K562 (cell line): Measurements from ENCODE around the gene PHF20. TPM values are rescaled to one million over a fixed set of nuclear protein-coding genes. Genes with fewer than 3 reads are reported as not detected.

Source experiments
- ATAC-seq: fragments of 200-7000 bp; cut with Tn5 transposase; 3 replicates; pipeline ENCODE4 v1.9.1; 2020; ENCODE audit warnings: moderate library complexity
- BruUV-seq: library from RNA; stranded (reverse); fragments of 400-500 nt; replicated peaks from 2 replicates; lab custom pipeline; 2021; lab: Mats Ljungman, UMichigan
- CTCF ChIA-PET: fragments of 300-600 bp; formaldehyde crosslinking; extraction: SDS; loops from one replicate; lab custom pipeline; 2021; ENCODE audit warnings: low intra/inter-chr PET ratio; lab: Yijun Ruan, JAX
- POLR2A ChIA-PET: fragments of 300-600, 350-650 bp; sonication (Branson Sonifier 250); formaldehyde crosslinking; extraction: SDS; loops from one replicate; lab custom pipeline; 2021; ENCODE audit warnings: antibody characterized with exemption, inconsistent platforms; lab: Yijun Ruan, JAX
- DNase-seq, 4 experiments: peaks; one replicate each; pipeline versions ENCODE4 v3.0.0 to v3.0.0-alpha.2; 2011 to 2018; ENCODE audit warnings: low spot score in 3 of 4, mixed read lengths in 3 of 4; ENCODE audit errors: extremely low read depth in 1 of 4
- FAIRE-seq: peaks from 2 replicates; lab custom pipeline; 2011; peaks lifted over from hg19 to GRCh38; lab: Jason Lieb, UNC
- H2AFZ ChIP-seq: 2 replicates; pipeline ENCODE4 v1.6.0; 2011; ENCODE audit warnings: low read depth, low read length, control low read depth, inconsistent platforms
- H3K27ac ChIP-seq: fragments of 200-600 bp; 3 replicates; pipeline ENCODE4 v1.8.0; 2011; ENCODE audit warnings: low read depth, mild to moderate bottlenecking, control low read depth, inconsistent platforms, low read length, moderate library complexity, mixed read lengths; ENCODE audit errors: extremely low read depth
- H3K27me3 ChIP-seq, 2 experiments: fragments of 300-600 bp in 1 of 2; 2 replicates in 1 of 2; 3 replicates in 1 of 2; pipeline versions ENCODE4 v1.6.0 to v1.8.0; 2011; ENCODE audit warnings: inconsistent platforms in 2 of 2, low read length in 2 of 2, mild to moderate bottlenecking in 1 of 2, mixed read lengths in 1 of 2, moderate library complexity in 1 of 2; ENCODE audit not compliant: control insufficient read depth in 2 of 2, insufficient read depth in 2 of 2
- H3K36me3 ChIP-seq: fragments of 300-600 bp; 3 replicates; pipeline ENCODE4 v1.8.0; 2011; ENCODE audit warnings: mild to moderate bottlenecking, low read length, inconsistent platforms; ENCODE audit not compliant: control insufficient read depth, insufficient read depth
- H3K4me1 ChIP-seq, 2 experiments: fragments of 200-600 bp in 1 of 2; replicated peaks in 1 of 2; 2 replicates in 1 of 2; 3 replicates in 1 of 2; pipeline versions ENCODE4 v1.5.1 to v1.8.0; 2011; ENCODE audit warnings: inconsistent platforms in 2 of 2, low read length in 2 of 2, mild to moderate bottlenecking in 1 of 2, mixed read lengths in 1 of 2, moderate library complexity in 1 of 2; ENCODE audit not compliant: control insufficient read depth in 2 of 2, insufficient read depth in 2 of 2
- H3K4me2 ChIP-seq: 2 replicates; pipeline ENCODE4 v1.6.1; 2011; ENCODE audit warnings: low read length, control low read depth, inconsistent platforms, mixed read lengths; ENCODE audit not compliant: insufficient read depth
- H3K4me3 ChIP-seq: fragments of 200-600 bp; sonication (generic), shearing (Covaris generic); 2 replicates; pipeline ENCODE4 v1.5.1; 2016; ENCODE audit warnings: control low read depth, inconsistent platforms
- H3K79me2 ChIP-seq: fragments of 200-600 bp; 3 replicates; pipeline ENCODE4 v1.8.0; 2011; ENCODE audit warnings: low read length, inconsistent platforms; ENCODE audit not compliant: control insufficient read depth, insufficient read depth
- H3K9ac ChIP-seq, 2 experiments: 2 replicates each; pipeline versions ENCODE4 v1.6.0 to v1.6.1; 2011; ENCODE audit warnings: low read depth in 2 of 2, low read length in 2 of 2, control low read depth in 1 of 2, inconsistent platforms in 1 of 2, mild to moderate bottlenecking in 1 of 2, mixed read lengths in 1 of 2; ENCODE audit not compliant: insufficient read depth in 1 of 2
- H3K9me1 ChIP-seq: one replicate; pipeline ENCODE4 v1.6.0; 2011; ENCODE audit warnings: inconsistent platforms, mild to moderate bottlenecking, low read length, moderate library complexity; ENCODE audit not compliant: control insufficient read depth, insufficient read depth
- H3K9me3 ChIP-seq: replicated peaks from 2 replicates; pipeline ENCODE4 v1.5.1; 2011; ENCODE audit warnings: low read depth, low read length, inconsistent platforms; ENCODE audit not compliant: control insufficient read depth, insufficient read depth
- H4K20me1 ChIP-seq: replicated peaks from 2 replicates; pipeline ENCODE4 v1.6.1; 2011; ENCODE audit warnings: low read length, inconsistent platforms, mixed read lengths; ENCODE audit not compliant: control insufficient read depth, insufficient read depth
- CBX1 ChIP-seq: sonication (generic); IDR thresholded peaks from 2 replicates; pipeline ENCODE4 v1.6.1; 2016; ENCODE audit warnings: antibody characterized with exemption, low read depth, mild to moderate bottlenecking
- DMBX1 ChIP-seq: fragments of 250-450 bp; sonication (Bioruptor Pico); IDR thresholded peaks from 2 replicates; pipeline ENCODE4 v1.8.0; 2022; ENCODE audit warnings: inconsistent platforms, mild to moderate bottlenecking, moderate library complexity, borderline replicate concordance
- HEY1 ChIP-seq: fragments of 250-450 bp; sonication (Bioruptor Pico); IDR thresholded peaks from 2 replicates; pipeline ENCODE4 v1.5.0; 2020; ENCODE audit warnings: mild to moderate bottlenecking, moderate library complexity, borderline replicate concordance
- NEUROD1 ChIP-seq: fragments of 150-350 bp; IDR thresholded peaks from 2 replicates; pipeline ENCODE4 v1.6.1; 2014; ENCODE audit warnings: borderline replicate concordance, low read length, low read depth; ENCODE audit not compliant: partially characterized antibody
- POLR2AphosphoS2 ChIP-seq: IDR thresholded peaks from 2 replicates; pipeline ENCODE4 v1.6.1; 2012; ENCODE audit warnings: low read length, improper control_type of control experiment
- POLR2B ChIP-seq: fragments of 450-650 bp; IDR thresholded peaks from 2 replicates; pipeline ENCODE4 v1.6.1; 2018; ENCODE audit warnings: low read depth; ENCODE audit not compliant: partially characterized antibody
- POLR2H ChIP-seq: IDR thresholded peaks from 2 replicates; pipeline ENCODE4 v1.6.1; 2016; ENCODE audit warnings: missing genetic modification characterization, low read depth, mild to moderate bottlenecking, control low read depth, missing compliant biosample characterization, moderate library complexity
- RBFOX2 ChIP-seq: fragments of 200-400 bp; formaldehyde crosslinking; IDR thresholded peaks from 2 replicates; pipeline ENCODE4 v1.6.1; 2017; ENCODE audit warnings: low read depth, mild to moderate bottlenecking, low read length, moderate library complexity
- ZFPM2 ChIP-seq: fragments of 250-450 bp; sonication (Bioruptor Pico); IDR thresholded peaks from 2 replicates; pipeline ENCODE4 v1.5.1; 2022; ENCODE audit warnings: mild to moderate bottlenecking
- ZNF75A ChIP-seq: fragments of 450-650 bp; formaldehyde crosslinking; IDR thresholded peaks from 2 replicates; pipeline ENCODE4 v1.4.0; 2020; ENCODE audit warnings: mild to moderate bottlenecking
- ZNF778 ChIP-seq: fragments of 450-650 bp; formaldehyde crosslinking; IDR thresholded peaks from 2 replicates; pipeline ENCODE4 v1.4.0; 2020; ENCODE audit warnings: mild to moderate bottlenecking, moderate library complexity
- WGBS: fragments of 100-300 bp; shearing (Covaris generic); methylation state at CpG from one replicate; pipeline ENCODE4 v1.1.6; 2016; ENCODE audit warnings: low coverage, mixed read lengths; ENCODE audit not compliant: insufficient coverage; ENCODE audit errors: missing lambda C conversion rate; 5-methylcytosine and 5-hydroxymethylcytosine counted together
- in situ Hi-C: fragments of 300-500 bp; cut with MboI; formaldehyde crosslinking; loops from 4 replicates; pipeline ENCODE4 v1.15.0; 2018; ENCODE audit warnings: inconsistent platforms, mixed read lengths
- intact Hi-C: fragments of 100-400 bp; cut with micrococcal nuclease; formaldehyde crosslinking; loops from 2 replicates; pipeline ENCODE4 v1.14.2; 2022
- polyA plus RNA-seq, 8 experiments: library from polyadenylated mRNA; depleted of rRNA in 4 of 8; stranded (reverse) in 5 of 8; unstranded in 3 of 8; fragments of >200 nt; fragmentation: Nextera tagmentation in 2 of 8; fragmentation: Illumina TruSeq in 1 of 8; extraction: Ambion mirVana in 2 of 8; extraction: Trizol in 1 of 8; gene quantifications; 2 replicates each; pipeline versions ENCODE4 v1.2.1 to v1.2.3, GENCODE V29; 2011 to 2014; ENCODE audit warnings: inconsistent platforms in 1 of 8, missing spikeins in 1 of 8
- total RNA-seq, 7 experiments: library from RNA; depleted of rRNA in 6 of 7; stranded (reverse); fragments of >200 nt in 6 of 7; fragmentation: Illumina TruSeq in 2 of 7; extraction: Trizol in 2 of 7; gene quantifications; 2 replicates each; pipeline versions ENCODE4 v1.2.1 to v1.2.3, GENCODE V29; 2011 to 2021; ENCODE audit warnings: low replicate concordance in 1 of 7

Gene PHF20
- total and polyA plus RNA-seq, 9 of the 15 experiments (the other 6 are each of a cell fraction or from before 2014, with no cell fraction given): 49.9 to 196 (median 70.7) TPM

DNA sequence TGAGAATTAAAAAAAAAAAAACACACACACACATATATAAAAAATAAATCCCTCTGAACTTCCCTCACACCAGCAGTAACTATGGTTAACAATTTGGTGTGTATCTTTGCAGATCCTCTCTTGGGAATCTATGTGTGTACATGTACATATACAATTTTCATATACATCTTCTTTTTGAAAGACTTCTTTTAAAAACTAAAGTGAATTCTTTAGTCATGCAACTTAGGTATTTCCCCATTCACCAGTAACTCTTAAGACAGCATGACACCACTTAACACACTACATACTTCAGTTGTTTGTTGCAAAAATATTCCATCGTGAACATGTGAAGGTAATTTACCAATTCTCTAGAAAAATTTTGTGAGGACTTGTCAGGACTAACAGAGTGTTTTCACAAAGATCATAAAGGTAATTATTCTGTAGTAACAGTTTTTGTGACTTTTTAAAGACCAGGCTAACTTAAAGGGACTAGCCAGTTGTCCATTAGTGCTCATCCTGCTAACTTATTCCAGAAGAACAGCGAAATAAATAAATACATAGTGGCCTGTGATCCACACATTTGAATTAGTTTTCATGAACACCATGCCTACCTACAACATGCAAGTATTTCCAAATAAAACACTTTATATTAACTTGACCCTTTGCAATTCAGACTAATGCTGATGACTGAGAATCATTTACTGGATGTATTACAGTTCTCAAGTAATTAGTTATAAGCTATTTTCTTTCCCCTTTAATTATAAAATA lies 41.8 kb upstream of the PHF20 start:
- H3K4me3 ChIP-seq: no peak overlapping the region
- H3K27me3 ChIP-seq: no peaks in the 10 kb centered on the region
- H3K9me3 ChIP-seq: no peaks in the 10 kb centered on the region
- intact Hi-C loops (no loop called here), in situ Hi-C loops (no loop called here)
- ChIA-PET POLR2A (interaction anchor here (0.6 to 7.4 kb wide), 9 partner anchors 8 to 154 kb away, joined by 3 to 99 read pairs (median 5); partner anchors contain the start of gene RBM39), CTCF (no interaction called here)
- H3K27ac ChIP-seq: no peak overlapping the region
- H3K79me2 ChIP-seq: peaks cover 92% of the 10 kb centered on the region
- peaks cover 98% of the 10 kb centered on the region for H3K36me3 ChIP-seq
- H3K4me1 ChIP-seq: no peaks in the 10 kb centered on the region
- no peak overlapping the region for H3K9ac ChIP-seq
- H3K4me2 ChIP-seq: no peak overlapping the region
- FAIRE-seq (no peak), ATAC-seq (no peak), DNase-seq (no peak)
- TF ChIP-seq POLR2H (tag): 0 out of 2 replicates have a peak, but pooled peaks have one; percentile 3
- no peak for TF ChIP-seq CBX1
- TF ChIP-seq ZFPM2 (CRISPR knock-in tag): no peak
- TF ChIP-seq RBFOX2: peak; percentile 30
- no peak for TF ChIP-seq POLR2B
- no peak for TF ChIP-seq DMBX1
- peak; percentile 74; the same call in 1 of the 2 replicates for TF ChIP-seq POLR2AphosphoS2
- no peak for TF ChIP-seq ZNF778 (CRISPR knock-in tag)
- TF ChIP-seq NEUROD1: no peak
- TF ChIP-seq HEY1 (CRISPR knock-in tag): no peak
- TF ChIP-seq ZNF75A (CRISPR knock-in tag): no peak
- 95% methylated on average over 2 of the region's 2 CpGs for WGBS
- peaks cover 33% of the 10 kb centered on the region for H4K20me1 ChIP-seq
- no peak overlapping the region for H2AFZ ChIP-seq
- no peaks in the 10 kb centered on the region for H3K9me1 ChIP-seq
- TSS peak; percentile 2 for BruUV-seq
